Smooth muscle cell (in vitro differentiated cells): Measurements from ENCODE around the gene NDNF. TPM values are rescaled to one million over a fixed set of nuclear protein-coding genes. Genes with fewer than 3 reads are reported as not detected.

Experiments
- DNase-seq: peaks from one replicate; lab custom pipeline; 2025; ENCODE audit not compliant: unreplicated experiment; lab: John Stamatoyannopoulos, UW
- H2AFZ ChIP-seq: fragments of 200-600 bp; sonication (generic); 2 replicates; pipeline ENCODE4 v1.6.0; 2016; ENCODE audit warnings: antibody characterized with exemption, low read depth, mild to moderate bottlenecking
- H3F3A ChIP-seq: fragments of 200-600 bp; sonication (generic); 2 replicates; pipeline ENCODE4 v1.6.0; 2017; ENCODE audit warnings: antibody characterized with exemption, low read depth
- H3K27ac ChIP-seq: fragments of 200-600 bp; sonication (generic); 2 replicates; pipeline ENCODE4 v1.5.1; 2016; ENCODE audit warnings: low read depth, mild to moderate bottlenecking
- H3K27me3 ChIP-seq: fragments of 200-600 bp; sonication (generic); 2 replicates; pipeline ENCODE4 v1.6.1; 2016; ENCODE audit warnings: low read depth, mild to moderate bottlenecking
- H3K36me3 ChIP-seq: fragments of 200-600 bp; sonication (generic); 2 replicates; pipeline ENCODE4 v1.5.1; 2016; ENCODE audit warnings: low read depth
- H3K4me1 ChIP-seq: fragments of 200-600 bp; sonication (generic); 2 replicates; pipeline ENCODE4 v1.5.1; 2016; ENCODE audit warnings: low read depth
- H3K4me2 ChIP-seq: fragments of 200-600 bp; sonication (generic); 2 replicates; pipeline ENCODE4 v1.6.0; 2016; ENCODE audit warnings: mild to moderate bottlenecking
- H3K4me3 ChIP-seq: fragments of 200-600 bp; sonication (generic); 2 replicates; pipeline ENCODE4 v1.5.1; 2016; ENCODE audit warnings: mild to moderate bottlenecking
- H3K79me2 ChIP-seq: fragments of 200-600 bp; sonication (generic); 2 replicates; pipeline ENCODE4 v1.6.0; 2016; ENCODE audit warnings: low read depth, mild to moderate bottlenecking
- H3K9ac ChIP-seq: fragments of 200-600 bp; sonication (generic); 2 replicates; pipeline ENCODE4 v1.6.0; 2016; ENCODE audit warnings: low read depth
- H3K9me3 ChIP-seq: fragments of 200-600 bp; sonication (generic); replicated peaks from 2 replicates; pipeline ENCODE4 v1.5.1; 2016; ENCODE audit warnings: low read depth
- H4K20me1 ChIP-seq: fragments of 200-600 bp; sonication (generic); 2 replicates; pipeline ENCODE4 v1.6.0; 2016; ENCODE audit warnings: low read depth
- CTCF ChIP-seq: fragments of 200-600 bp; sonication (generic); IDR thresholded peaks from 2 replicates; pipeline ENCODE4 v1.5.1; 2017; ENCODE audit warnings: borderline replicate concordance, mild to moderate bottlenecking, antibody characterized with exemption; ENCODE audit not compliant: insufficient read depth, poor library complexity, severe bottlenecking
- whole genome bisulfite sequencing: methylation state at CpG from one replicate; pipeline ENCODE4 v1.1.7; 2016; ENCODE audit warnings: low lambda C conversion rate; 5-methylcytosine and 5-hydroxymethylcytosine counted together
- polyA plus RNA-seq: library from polyadenylated mRNA; unstranded; fragments of >200 nt; fragmentation: Nextera tagmentation; extraction: Ambion mirVana; gene quantifications from 2 replicates; pipeline ENCODE4 v1.2.1, GENCODE V29; 2016
- total RNA-seq: library from RNA; depleted of rRNA; stranded (reverse); fragments of >200 nt; gene quantifications from 2 replicates; pipeline ENCODE4 v1.2.3, GENCODE V29; 2014

NDNF gene
- total and polyA plus RNA-seq, 2 experiments from 2014 or later, result 8.4 to 11.0 TPM

- H3K36me3 ChIP-seq, result no peaks in the 10 kb centered on the region
- WGBS, result 84% methylated on average over 3 of the region's 3 CpGs
- no peaks in the 10 kb centered on the region for H3K27me3 ChIP-seq
- peaks cover 5% of the 10 kb centered on the region for H3K4me1 ChIP-seq
- H3K4me2 ChIP-seq, result no peak overlapping the region
- no peaks in the 10 kb centered on the region for H4K20me1 ChIP-seq
- H3K9me3 ChIP-seq, result no peaks in the 10 kb centered on the region
- H3F3A ChIP-seq, result no peaks in the 10 kb centered on the region
- no peak overlapping the region for H2AFZ ChIP-seq
- H3K79me2 ChIP-seq, result no peaks in the 10 kb centered on the region
- H3K9ac ChIP-seq, result no peak overlapping the region
- no peak for DNase-seq
- H3K4me3 ChIP-seq, result no peak overlapping the region
- no peak overlapping the region for H3K27ac ChIP-seq
- no peak for TF ChIP-seq CTCF
Measured at GRCh38 chr4:121061861-121062260, 10.5 kb downstream of the NDNF start.

- H2AFZ ChIP-seq, result no peak overlapping the region
- no peaks in the 10 kb centered on the region for H3K79me2 ChIP-seq
- no peak overlapping the region for H3K4me3 ChIP-seq
- H3K4me1 ChIP-seq, result peaks cover 5% of the 10 kb centered on the region
- H3K27me3 ChIP-seq, result no peaks in the 10 kb centered on the region
- DNase-seq, result no peak
- H3K9ac ChIP-seq, result no peak overlapping the region
- no peak overlapping the region for H3K4me2 ChIP-seq
- WGBS, result 93% methylated on average over 12 of the region's 12 CpGs
- H3K27ac ChIP-seq, result no peak overlapping the region
- no peaks in the 10 kb centered on the region for H3K36me3 ChIP-seq
- no peaks in the 10 kb centered on the region for H4K20me1 ChIP-seq
- TF ChIP-seq CTCF, result no peak
- H3F3A ChIP-seq, result no peaks in the 10 kb centered on the region
- no peaks in the 10 kb centered on the region for H3K9me3 ChIP-seq
Measured at GRCh38 chr4:121061215-121061614, 11.1 kb downstream of the NDNF start.

DNA sequence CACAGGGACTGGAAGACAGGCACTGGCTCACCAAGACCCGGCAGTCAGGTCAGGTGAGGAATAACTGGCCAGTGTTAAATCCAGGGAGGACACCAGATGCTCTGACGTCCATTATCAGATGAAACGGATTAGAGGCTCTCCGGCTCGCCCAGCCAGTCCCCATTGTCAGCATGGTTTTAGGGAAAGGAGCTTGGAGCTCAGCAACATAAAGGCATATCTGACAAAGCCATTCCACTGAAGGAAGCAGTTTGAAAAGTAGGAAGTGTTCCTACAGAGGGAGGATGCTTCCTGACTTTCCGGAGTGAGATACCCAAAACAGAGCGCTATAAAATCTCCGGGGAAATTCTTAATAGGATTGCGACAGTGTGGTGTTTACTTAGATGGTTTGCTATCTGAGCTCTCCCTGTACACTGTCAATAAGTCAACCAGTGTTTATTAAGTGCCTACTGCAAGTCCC lies 14.8 kb downstream of the NDNF start:
- H3K4me3 ChIP-seq, result no peak overlapping the region
- H3K27ac ChIP-seq, result no peak overlapping the region
- H3K79me2 ChIP-seq, result no peaks in the 10 kb centered on the region
- 40% methylated on average over 9 of the region's 9 CpGs for WGBS
- H3K4me1 ChIP-seq, result peaks cover 5% of the 10 kb centered on the region
- H3K9ac ChIP-seq, result no peak overlapping the region
- no peaks in the 10 kb centered on the region for H3F3A ChIP-seq
- no peak for DNase-seq
- no peak overlapping the region for H2AFZ ChIP-seq
- H3K27me3 ChIP-seq, result no peaks in the 10 kb centered on the region
- no peaks in the 10 kb centered on the region for H3K9me3 ChIP-seq
- no peaks in the 10 kb centered on the region for H3K36me3 ChIP-seq
- no peaks in the 10 kb centered on the region for H4K20me1 ChIP-seq
- TF ChIP-seq CTCF, result no peak
- no peak overlapping the region for H3K4me2 ChIP-seq

DNA sequence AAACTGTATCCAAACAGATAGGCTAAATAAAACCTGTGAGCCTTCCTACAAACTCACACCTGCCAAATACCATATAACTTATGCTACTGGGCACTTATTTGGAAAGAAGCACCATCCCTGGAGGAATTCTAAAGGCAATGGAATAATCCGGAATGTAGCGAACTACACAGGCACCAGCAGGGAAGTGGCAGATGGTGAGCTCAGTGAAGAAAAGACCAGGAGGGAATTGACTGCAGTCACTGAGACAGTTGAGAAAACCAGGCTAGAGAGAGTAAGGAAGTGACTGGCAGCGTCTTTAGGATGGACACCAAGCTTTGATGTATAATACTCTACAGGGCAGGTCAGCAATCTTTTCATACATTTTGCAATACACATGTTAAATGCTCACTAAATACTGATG lies 16.3 kb downstream of the NDNF start:
- H3F3A ChIP-seq, result no peaks in the 10 kb centered on the region
- no peak for DNase-seq
- no peak overlapping the region for H3K27ac ChIP-seq
- H3K27me3 ChIP-seq, result no peaks in the 10 kb centered on the region
- no peak overlapping the region for H2AFZ ChIP-seq
- no peaks in the 10 kb centered on the region for H3K9me3 ChIP-seq
- WGBS, result 90% methylated on average over 3 of the region's 3 CpGs
- TF ChIP-seq CTCF, result no peak
- no peaks in the 10 kb centered on the region for H4K20me1 ChIP-seq
- H3K4me2 ChIP-seq, result no peak overlapping the region
- no peaks in the 10 kb centered on the region for H3K36me3 ChIP-seq
- no peak overlapping the region for H3K4me3 ChIP-seq
- H3K9ac ChIP-seq, result no peak overlapping the region
- H3K4me1 ChIP-seq, result peaks cover 5% of the 10 kb centered on the region
- H3K79me2 ChIP-seq, result no peaks in the 10 kb centered on the region
